HepG2 (cell line): ENCODE data around the gene GPR137. TPM values are rescaled to one million over a fixed set of nuclear protein-coding genes. Genes with fewer than 3 reads are reported as not detected.

Experiments used
- ETV5 ChIP-seq: IDR thresholded peaks from 2 replicates; pipeline ENCODE4 v1.6.1; 2018; ENCODE audit warnings: missing biosample characterization, missing genetic modification reagents, inconsistent platforms, borderline replicate concordance
- GATA4 ChIP-seq: sonication (generic); IDR thresholded peaks from 2 replicates; pipeline ENCODE4 v1.6.1; 2016; ENCODE audit warnings: antibody characterized with exemption, low read depth, borderline replicate concordance
- GLI4 ChIP-seq: sonication (generic); formaldehyde crosslinking; IDR thresholded peaks from 2 replicates; pipeline ENCODE4 v1.5.1; 2020; ENCODE audit warnings: missing genetic modification reagents, mild to moderate bottlenecking, moderate library complexity, borderline replicate concordance
- MBNL3 ChIP-seq: fragments of 250-450 bp; sonication (Bioruptor Pico); conservative IDR thresholded peaks from 2 replicates; pipeline ENCODE4 v1.8.0; 2022; ENCODE audit warnings: mild to moderate bottlenecking, inconsistent platforms
- MIER2 ChIP-seq: IDR thresholded peaks from 2 replicates; pipeline ENCODE4 v1.6.1; 2016; ENCODE audit warnings: missing biosample characterization, missing genetic modification reagents
- NFYC ChIP-seq: IDR thresholded peaks from 2 replicates; pipeline ENCODE4 v1.6.1; 2016; ENCODE audit warnings: missing genetic modification reagents, missing compliant biosample characterization
- REPIN1 ChIP-seq: sonication (generic); formaldehyde crosslinking; IDR thresholded peaks from 2 replicates; pipeline ENCODE4 v1.8.0; 2022; ENCODE audit warnings: missing genetic modification reagents, low read depth, mild to moderate bottlenecking, borderline replicate concordance
- TGIF2 ChIP-seq: IDR thresholded peaks from 2 replicates; pipeline ENCODE4 v1.6.1; 2016; ENCODE audit warnings: control low read depth, missing compliant biosample characterization
- ZFP41 ChIP-seq: sonication (generic); formaldehyde crosslinking; IDR thresholded peaks from 2 replicates; pipeline ENCODE4 v1.4.0; 2020; ENCODE audit warnings: mild to moderate bottlenecking, missing genetic modification reagents, borderline replicate concordance
- ZNF124 ChIP-seq: sonication (generic); formaldehyde crosslinking; IDR thresholded peaks from 2 replicates; pipeline ENCODE4 v1.4.0; 2020; ENCODE audit warnings: missing genetic modification reagents
- ZNF143 ChIP-seq: sonication (generic); formaldehyde crosslinking; IDR thresholded peaks from 2 replicates; pipeline ENCODE4 v1.4.0; 2020; ENCODE audit warnings: missing genetic modification reagents
- ZNF253 ChIP-seq: sonication (generic); formaldehyde crosslinking; IDR thresholded peaks from 2 replicates; pipeline ENCODE4 v1.8.0; 2022; ENCODE audit warnings: mild to moderate bottlenecking, missing genetic modification reagents, borderline replicate concordance
- ZNF3 ChIP-seq: IDR thresholded peaks from 2 replicates; pipeline ENCODE4 v1.7.0; 2017; ENCODE audit warnings: inconsistent platforms
- ZNF557 ChIP-seq: sonication (generic); formaldehyde crosslinking; IDR thresholded peaks from 2 replicates; pipeline ENCODE4 v1.4.0; 2020; ENCODE audit warnings: missing genetic modification reagents
- ZNF558 ChIP-seq: sonication (generic); formaldehyde crosslinking; IDR thresholded peaks from 2 replicates; pipeline ENCODE4 v1.9.0; 2022; ENCODE audit warnings: mild to moderate bottlenecking, missing genetic modification reagents, borderline replicate concordance
- ZNF570 ChIP-seq: sonication (generic); formaldehyde crosslinking; IDR thresholded peaks from 2 replicates; pipeline ENCODE4 v1.4.0; 2020; ENCODE audit warnings: mild to moderate bottlenecking, missing genetic modification reagents, borderline replicate concordance
- ZNF782 ChIP-seq: sonication (generic); formaldehyde crosslinking; IDR thresholded peaks from 2 replicates; pipeline ENCODE4 v1.4.0; 2020; ENCODE audit warnings: missing genetic modification reagents, mild to moderate bottlenecking, borderline replicate concordance
- polyA plus RNA-seq, 8 experiments: library from polyadenylated mRNA; depleted of rRNA in 3 of 8; stranded (reverse) in 7 of 8; unstranded in 1 of 8; fragments of >200 nt; fragmentation: Illumina TruSeq in 4 of 8; extraction: Trizol in 4 of 8; gene quantifications; 2 replicates each; pipeline versions ENCODE4 v1.2.1 to v1.2.3, GENCODE V29; 2011 to 2016; ENCODE audit warnings: low read depth in 4 of 8, missing spikeins in 1 of 8, mixed read lengths in 1 of 8; ENCODE audit not compliant: insufficient read depth in 1 of 8
- total RNA-seq, 5 experiments: library from RNA; depleted of rRNA; stranded (reverse); fragments of >200 nt; fragmentation: Illumina TruSeq; extraction: Trizol; gene quantifications; 2 replicates each; pipeline ENCODE4 v1.2.3, GENCODE V29; 2016; ENCODE audit warnings: low read depth in 1 of 5
- TF ChIP-seq, protein P1 (sequence below): sonication (generic); formaldehyde crosslinking; IDR thresholded peaks from 2 replicates; pipeline ENCODE4 v1.4.0; 2020; ENCODE audit warnings: missing genetic modification reagents
- TF ChIP-seq, protein P2 (sequence below): IDR thresholded peaks from 2 replicates; pipeline ENCODE4 v1.6.1; 2016; ENCODE audit warnings: low read depth, missing genetic modification reagents, missing compliant biosample characterization
- TF ChIP-seq, protein P3 (sequence below): sonication (generic); formaldehyde crosslinking; conservative IDR thresholded peaks from 2 replicates; pipeline ENCODE4 v1.4.0; 2020; ENCODE audit warnings: missing genetic modification reagents
- TF ChIP-seq, protein P4 (sequence below): sonication (generic); formaldehyde crosslinking; IDR thresholded peaks from 2 replicates; pipeline ENCODE4 v1.4.0; 2020; ENCODE audit warnings: missing genetic modification reagents

Gene GPR137
- total and polyA plus RNA-seq, 2 of the 13 experiments (the other 11 are each of a cell fraction or from before 2014, with no cell fraction given) = 8.5 to 13.2 TPM

DNA sequence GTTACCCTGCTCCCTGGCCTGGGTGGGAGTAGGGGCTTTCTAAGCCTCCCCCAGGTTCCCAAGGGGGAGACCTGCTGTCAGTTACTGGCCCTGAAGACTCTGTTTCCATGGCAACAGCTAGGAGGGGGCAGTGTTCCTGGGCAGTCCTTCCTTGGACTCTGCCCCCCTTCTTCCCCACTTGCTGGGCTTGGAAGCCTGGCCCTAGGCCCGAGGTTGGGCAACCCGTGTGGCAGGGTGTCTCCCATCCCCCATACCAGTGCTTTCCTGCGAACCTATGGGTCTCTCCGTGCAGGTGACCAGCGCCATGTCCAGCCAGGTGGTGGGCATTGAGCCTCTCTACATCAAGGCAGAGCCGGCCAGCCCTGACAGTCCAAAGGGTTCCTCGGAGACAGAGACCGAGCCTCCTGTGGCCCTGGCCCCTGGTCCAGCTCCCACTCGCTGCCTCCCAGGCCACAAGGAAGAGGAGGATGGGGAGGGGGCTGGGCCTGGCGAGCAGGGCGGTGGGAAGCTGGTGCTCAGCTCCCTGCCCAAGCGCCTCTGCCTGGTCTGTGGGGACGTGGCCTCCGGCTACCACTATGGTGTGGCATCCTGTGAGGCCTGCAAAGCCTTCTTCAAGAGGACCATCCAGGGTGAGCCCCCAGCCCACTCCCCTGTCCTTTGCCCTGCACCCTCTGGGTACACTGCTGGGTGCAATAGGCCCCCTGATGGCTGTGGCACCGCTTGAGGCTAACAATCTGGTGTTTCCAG lies 21.4 kb downstream of the GPR137 start (continued):
- TF ChIP-seq ZNF558 = no peak
- TF ChIP-seq ZNF782 (CRISPR knock-in tag) = peak; percentile 48; the same call in 1 of the 2 replicates
- TF ChIP-seq TGIF2 (CRISPR knock-in tag) = no peak
- no peak for TF ChIP-seq ZFP41 (CRISPR knock-in tag)
- no peak for TF ChIP-seq MIER2 (CRISPR knock-in tag)
- TF ChIP-seq ZNF570 (CRISPR knock-in tag) = no peak
- TF ChIP-seq GLI4 (CRISPR knock-in tag) = no peak
- TF ChIP-seq, protein P1, sequence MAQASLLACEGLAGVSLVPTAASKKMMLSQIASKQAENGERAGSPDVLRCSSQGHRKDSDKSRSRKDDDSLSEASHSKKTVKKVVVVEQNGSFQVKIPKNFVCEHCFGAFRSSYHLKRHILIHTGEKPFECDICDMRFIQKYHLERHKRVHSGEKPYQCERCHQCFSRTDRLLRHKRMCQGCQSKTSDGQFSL (CRISPR knock-in tag) = no peak
- TF ChIP-seq ZNF3 (CRISPR knock-in tag) = no peak
- no peak for TF ChIP-seq NFYC (CRISPR knock-in tag)
- TF ChIP-seq GATA4 = no peak
- TF ChIP-seq, protein P2, sequence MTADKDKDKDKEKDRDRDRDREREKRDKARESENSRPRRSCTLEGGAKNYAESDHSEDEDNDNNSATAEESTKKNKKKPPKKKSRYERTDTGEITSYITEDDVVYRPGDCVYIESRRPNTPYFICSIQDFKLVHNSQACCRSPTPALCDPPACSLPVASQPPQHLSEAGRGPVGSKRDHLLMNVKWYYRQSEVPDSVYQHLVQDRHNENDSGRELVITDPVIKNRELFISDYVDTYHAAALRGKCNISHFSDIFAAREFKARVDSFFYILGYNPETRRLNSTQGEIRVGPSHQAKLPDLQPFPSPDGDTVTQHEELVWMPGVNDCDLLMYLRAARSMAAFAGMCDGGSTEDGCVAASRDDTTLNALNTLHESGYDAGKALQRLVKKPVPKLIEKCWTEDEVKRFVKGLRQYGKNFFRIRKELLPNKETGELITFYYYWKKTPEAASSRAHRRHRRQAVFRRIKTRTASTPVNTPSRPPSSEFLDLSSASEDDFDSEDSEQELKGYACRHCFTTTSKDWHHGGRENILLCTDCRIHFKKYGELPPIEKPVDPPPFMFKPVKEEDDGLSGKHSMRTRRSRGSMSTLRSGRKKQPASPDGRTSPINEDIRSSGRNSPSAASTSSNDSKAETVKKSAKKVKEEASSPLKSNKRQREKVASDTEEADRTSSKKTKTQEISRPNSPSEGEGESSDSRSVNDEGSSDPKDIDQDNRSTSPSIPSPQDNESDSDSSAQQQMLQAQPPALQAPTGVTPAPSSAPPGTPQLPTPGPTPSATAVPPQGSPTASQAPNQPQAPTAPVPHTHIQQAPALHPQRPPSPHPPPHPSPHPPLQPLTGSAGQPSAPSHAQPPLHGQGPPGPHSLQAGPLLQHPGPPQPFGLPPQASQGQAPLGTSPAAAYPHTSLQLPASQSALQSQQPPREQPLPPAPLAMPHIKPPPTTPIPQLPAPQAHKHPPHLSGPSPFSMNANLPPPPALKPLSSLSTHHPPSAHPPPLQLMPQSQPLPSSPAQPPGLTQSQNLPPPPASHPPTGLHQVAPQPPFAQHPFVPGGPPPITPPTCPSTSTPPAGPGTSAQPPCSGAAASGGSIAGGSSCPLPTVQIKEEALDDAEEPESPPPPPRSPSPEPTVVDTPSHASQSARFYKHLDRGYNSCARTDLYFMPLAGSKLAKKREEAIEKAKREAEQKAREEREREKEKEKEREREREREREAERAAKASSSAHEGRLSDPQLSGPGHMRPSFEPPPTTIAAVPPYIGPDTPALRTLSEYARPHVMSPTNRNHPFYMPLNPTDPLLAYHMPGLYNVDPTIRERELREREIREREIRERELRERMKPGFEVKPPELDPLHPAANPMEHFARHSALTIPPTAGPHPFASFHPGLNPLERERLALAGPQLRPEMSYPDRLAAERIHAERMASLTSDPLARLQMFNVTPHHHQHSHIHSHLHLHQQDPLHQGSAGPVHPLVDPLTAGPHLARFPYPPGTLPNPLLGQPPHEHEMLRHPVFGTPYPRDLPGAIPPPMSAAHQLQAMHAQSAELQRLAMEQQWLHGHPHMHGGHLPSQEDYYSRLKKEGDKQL (CRISPR knock-in tag) = no peak
- no peak for TF ChIP-seq MBNL3
- no peak for TF ChIP-seq ZNF253 (CRISPR knock-in tag)
- TF ChIP-seq, protein P3, sequence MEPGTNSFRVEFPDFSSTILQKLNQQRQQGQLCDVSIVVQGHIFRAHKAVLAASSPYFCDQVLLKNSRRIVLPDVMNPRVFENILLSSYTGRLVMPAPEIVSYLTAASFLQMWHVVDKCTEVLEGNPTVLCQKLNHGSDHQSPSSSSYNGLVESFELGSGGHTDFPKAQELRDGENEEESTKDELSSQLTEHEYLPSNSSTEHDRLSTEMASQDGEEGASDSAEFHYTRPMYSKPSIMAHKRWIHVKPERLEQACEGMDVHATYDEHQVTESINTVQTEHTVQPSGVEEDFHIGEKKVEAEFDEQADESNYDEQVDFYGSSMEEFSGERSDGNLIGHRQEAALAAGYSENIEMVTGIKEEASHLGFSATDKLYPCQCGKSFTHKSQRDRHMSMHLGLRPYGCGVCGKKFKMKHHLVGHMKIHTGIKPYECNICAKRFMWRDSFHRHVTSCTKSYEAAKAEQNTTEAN (CRISPR knock-in tag) = 0 out of 2 replicates have a peak, but pooled peaks have one; percentile 10
- no peak for TF ChIP-seq ZNF124 (CRISPR knock-in tag)
- no peak for TF ChIP-seq ZNF557 (CRISPR knock-in tag)
- TF ChIP-seq, protein P4, sequence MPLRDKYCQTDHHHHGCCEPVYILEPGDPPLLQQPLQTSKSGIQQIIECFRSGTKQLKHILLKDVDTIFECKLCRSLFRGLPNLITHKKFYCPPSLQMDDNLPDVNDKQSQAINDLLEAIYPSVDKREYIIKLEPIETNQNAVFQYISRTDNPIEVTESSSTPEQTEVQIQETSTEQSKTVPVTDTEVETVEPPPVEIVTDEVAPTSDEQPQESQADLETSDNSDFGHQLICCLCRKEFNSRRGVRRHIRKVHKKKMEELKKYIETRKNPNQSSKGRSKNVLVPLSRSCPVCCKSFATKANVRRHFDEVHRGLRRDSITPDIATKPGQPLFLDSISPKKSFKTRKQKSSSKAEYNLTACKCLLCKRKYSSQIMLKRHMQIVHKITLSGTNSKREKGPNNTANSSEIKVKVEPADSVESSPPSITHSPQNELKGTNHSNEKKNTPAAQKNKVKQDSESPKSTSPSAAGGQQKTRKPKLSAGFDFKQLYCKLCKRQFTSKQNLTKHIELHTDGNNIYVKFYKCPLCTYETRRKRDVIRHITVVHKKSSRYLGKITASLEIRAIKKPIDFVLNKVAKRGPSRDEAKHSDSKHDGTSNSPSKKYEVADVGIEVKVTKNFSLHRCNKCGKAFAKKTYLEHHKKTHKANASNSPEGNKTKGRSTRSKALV (CRISPR knock-in tag) = no peak
- TF ChIP-seq REPIN1 (CRISPR knock-in tag) = no peak
- 0 out of 2 replicates have a peak, but pooled peaks have one; percentile 13 for TF ChIP-seq ETV5 (CRISPR knock-in tag)
- TF ChIP-seq ZNF143 (CRISPR knock-in tag) = no peak
